Measurements from ENCODE around the gene ADIG.

ADIG gene

DNA sequence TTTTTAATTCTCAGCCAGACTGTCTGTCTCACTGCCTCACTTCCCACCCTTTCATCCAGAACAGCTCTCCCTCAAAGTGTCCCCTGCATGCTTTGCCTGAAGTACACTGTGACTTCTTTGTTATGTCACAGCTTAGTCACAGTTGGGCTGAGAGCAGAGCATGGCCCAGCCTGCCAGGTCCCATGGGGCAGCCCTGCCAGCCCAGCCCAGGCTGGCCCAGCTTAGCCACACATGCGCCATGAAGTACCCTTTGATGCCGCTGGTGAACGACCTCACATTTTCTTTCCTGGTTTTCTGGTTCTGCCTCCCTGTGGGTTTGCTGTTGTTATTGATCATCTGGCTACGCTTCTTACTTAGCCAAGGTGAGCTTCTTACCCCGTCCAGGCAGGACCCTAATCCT is at the start of gene ADIG:
Gene ADIG (plus strand): TSS at position 185 of the 400 bp plus-strand sequence. CDS start 54 bp downstream, at position 239.
- no peak for DNase-seq

DNA sequence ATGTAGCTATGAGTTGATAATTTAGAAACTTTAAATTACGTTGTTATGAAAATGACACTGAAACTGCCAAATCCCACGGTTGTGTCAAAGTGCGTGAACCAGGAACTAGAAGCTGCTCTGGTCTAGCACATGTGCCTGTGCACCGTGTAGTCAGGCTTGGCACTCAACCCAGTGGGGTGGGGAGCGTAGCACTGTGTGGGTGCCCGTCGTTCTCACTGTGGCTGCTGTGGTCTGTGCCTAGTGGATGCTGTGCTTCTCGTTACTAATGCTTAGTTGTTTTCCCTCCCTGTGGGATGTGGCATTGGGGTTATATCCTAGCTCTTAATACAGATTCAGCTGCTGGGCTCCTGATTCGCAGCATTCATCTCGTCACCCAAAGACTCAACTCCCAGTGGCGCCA is 46.2 kb upstream of the ADIG start:
- no peak for DNase-seq

DNA sequence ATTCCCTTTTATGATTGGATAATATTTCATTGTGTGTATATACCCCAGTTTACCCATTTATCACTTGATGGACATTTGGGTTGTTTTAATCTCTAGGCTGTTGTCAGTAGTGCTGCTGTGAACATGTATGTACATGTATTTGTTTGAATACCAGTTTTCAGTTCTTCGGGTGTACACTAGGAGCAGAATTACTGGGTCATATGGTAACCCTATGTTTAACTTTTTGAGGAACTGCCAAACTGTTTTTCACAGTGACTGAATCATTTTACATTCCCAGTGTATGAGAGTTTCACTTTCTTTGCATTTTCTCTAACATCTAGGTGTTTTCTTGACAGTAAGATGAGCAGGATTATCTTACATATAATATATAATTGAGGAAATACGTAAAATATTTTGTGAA is 44.7 kb upstream of the ADIG start:
- DNase-seq: no peak

DNA sequence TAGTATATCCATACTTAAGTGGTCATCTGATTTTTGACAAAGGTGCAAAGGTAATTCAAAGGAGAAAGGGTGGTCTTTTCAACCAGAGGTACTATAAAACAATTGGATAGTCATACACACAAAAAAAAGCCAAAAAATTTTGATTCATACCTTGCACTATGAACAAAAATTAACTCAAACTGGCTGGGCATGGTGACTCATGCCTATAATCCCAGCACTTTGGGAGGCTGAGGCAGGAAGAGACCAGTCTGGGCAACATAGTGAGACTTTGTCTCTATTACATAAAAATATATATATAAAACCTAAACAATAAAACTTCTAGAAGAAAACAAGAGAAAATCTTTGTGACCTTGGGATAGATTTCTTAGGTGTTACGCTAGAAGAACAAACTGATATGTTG is 43.8 kb upstream of the ADIG start:
- DNase-seq: no peak

DNA sequence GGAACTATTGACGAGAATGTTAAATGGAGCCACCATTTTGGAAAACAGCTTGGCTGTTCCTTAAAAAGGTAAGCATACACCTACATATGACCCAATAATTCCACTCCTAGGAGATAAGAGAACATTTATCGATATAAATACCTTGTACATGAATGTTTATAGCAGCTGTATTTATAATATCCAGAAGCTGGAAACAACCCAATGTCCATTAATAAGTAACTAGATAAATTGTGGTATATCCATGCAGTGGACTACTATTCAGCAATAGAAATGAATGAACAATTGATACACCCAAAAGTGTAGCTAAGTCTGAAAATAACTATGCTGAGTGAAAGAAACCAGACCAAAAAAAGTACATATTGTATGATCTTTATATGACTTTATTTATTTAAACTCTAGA is 42.2 kb upstream of the ADIG start:
- no peak for DNase-seq

DNA sequence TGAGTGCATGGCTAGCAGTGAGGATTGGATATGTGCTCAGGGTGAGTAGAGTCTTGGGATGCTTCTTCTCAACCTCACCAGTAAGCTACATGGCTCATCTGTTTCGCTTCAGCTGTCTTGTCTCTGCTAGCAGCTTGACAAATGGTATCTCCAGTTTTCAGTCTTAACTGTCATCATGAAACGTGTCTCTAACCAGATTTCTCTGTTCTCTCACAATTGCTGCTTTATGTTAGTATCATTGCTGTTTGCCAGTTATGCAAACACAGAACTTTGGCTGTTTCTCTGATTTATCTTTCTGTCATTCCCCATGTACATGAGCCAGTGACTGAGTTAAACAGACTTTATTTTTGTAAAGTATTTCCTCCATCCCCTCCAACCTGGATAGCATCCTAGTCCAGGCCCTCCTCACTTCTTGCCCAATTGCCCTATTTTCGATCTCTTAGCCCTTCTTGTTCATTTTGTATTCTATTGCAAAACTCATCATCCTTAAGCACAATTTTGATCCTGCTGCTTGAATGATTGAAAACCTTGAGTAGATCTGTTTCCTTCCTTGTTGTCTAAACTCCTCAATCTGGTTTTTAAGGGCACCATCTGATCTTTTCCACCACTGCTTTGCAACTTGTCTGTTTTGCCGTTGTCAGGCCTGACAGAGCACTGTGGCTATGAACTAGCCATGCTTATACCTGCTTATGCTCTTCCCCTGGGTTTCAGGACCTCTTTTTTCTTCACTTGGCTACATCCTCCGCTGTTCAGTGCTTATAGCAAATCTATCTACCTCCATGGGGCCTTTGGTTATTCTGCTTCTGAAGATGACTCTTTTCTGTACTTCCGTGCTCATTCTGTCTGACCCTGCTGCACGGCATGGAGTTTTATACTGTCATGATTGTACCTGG is 37.7 kb upstream of the ADIG start:
- no peak for DNase-seq

DNA sequence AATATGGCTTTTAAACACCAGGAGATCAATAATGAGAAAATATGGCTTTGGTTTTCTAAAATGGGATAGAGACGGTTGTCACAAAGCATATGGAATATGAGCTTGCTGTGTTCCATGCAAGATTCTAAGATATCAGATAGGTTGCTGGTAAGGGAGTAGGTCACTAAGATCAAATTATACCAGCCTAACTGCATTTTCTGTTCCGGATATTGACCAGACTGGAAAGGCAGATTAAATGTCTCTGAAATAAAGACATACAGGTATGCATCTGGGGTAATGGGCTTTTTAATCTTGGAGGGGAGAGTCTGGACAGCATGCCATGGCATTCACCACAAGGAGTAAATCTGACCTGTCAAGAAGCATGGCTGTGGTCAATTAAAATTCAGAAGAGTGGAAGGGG is 35.2 kb upstream of the ADIG start:
- DNase-seq: no peak

DNA sequence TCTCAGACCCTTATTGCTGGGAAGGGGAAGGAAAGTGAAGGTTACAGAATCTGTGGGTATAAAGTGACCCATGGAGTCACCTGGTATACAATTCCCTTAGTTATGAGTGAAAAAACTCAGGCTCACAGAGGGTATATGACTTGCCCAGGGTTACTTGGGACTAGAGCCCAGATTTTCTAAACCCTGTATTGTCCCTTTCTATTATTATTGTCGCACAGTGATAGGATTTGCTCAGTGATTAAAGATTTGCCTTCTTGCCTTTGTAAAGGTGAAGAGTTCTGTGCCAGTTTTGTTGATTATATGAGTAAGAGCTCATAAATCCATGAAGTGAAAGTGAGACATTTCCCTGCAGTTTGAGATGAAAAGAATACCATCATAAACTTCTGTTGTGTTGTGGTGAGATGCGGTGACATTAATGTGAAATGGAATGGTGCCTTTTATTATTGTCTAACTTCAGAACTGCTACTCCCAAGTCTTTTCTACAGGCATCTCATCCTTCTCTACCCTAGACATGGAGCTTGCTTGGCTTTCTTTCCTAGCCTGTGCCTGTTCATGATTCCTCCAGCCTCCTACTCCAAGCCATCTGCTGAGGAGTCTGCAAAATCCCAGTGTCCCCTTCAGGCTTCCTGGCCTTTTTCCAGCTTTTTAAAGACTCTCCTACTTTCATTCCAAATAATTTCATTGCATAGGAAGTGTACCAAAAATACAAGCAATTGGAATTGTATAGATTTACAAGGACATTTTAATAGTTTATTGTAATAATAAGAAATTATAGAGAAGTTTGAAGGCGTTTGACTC is 33.5 kb upstream of the ADIG start:
- DNase-seq: no peak

DNA sequence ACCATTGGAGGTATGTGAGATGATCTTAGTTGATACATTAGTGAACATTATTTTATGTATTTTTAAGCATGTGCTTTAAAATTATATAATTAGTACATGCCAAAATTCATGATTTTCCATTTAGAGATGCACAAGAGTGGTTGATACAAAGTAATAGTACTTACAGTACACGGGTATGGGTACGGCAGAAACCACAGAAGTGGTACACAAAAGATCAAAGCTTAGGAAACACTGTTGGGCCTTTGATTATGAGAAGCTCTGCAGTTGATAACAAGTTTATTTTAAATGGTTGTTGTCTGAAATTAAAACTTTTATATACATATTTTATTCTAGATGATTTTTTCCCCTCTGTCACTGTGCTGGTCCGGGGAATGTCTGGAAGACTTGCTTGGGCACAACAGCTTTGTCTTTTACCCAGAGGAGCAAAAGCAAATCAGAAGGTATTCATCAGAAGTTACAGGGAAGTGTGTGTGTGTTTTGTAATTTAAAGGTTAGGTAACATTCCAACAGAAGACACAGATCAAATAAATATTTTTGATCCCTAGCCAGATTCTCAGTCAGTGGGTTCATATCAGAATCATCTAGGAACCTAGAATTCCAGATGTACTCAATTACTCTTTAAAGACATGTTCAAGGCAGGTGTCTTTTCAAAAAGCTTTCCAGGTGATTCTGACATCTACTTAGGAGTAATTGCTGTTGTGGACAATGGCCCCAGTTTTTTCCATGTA is 32.5 kb upstream of the ADIG start:
- no peak for DNase-seq

DNA sequence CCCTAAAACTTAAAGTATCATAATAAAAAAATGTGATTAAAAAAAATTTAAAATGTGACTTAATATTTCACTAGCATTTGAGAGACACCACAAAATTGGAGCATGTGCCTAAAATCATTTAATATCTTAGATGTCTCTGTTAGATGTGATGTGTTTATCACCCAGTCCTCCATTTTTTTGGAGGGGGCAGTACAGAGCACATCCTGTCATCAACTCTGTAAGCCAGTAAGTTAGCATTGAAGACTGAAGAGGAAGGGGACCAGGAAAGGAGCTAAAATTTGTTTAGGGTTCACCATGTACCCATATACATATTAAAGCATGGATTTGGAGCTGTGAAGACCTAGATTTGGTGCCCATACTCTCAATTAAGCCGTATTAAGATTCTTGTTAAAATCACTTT is 30.7 kb upstream of the ADIG start:
- no peak for DNase-seq

DNA sequence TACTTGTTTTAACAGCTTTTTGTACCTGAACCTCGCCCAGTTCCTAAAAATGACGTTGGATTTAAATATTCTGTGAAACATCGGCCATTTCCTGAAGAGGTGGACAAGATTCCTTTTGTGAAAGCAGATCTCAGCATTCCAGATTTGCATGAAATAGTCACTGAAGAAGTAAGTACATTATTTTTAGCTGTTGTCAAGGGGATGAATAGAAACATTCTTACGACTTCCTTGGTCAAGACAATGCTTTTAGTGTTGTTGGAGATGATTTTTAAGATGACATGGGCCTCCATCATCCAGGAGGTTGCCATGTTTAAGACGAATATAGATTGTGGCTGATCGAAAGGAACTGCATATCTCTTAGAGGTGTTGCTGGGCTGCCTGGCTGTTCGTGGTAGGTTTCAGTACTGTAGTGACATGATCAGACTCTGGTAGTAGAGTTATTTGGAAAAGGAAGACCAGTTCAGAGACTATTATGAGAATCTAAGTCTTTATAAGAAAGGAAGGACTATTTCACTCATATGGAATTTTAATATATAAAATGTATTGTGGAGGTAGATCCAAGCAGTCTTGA is 29.9 kb upstream of the ADIG start:
- DNase-seq: no peak

DNA sequence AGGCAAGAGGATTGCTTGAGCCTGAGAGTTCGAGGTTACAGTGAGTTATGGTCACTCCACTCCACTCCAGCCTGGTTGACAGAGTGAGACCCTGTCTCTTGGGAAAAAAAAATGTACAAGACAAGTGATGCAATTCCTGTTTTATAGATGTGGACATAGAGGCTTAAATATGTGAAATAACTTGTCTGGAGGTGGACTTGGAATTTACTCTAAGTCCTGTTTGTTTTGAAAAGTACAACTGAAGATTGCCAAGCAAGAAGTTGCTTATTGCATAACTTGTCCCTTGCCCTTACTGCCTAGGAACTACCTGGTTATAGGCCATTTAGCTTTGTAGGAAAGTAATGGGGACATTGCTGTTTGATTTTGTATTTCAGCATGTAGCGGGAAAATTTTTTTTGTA is 26.0 kb upstream of the ADIG start:
- no peak for DNase-seq

DNA sequence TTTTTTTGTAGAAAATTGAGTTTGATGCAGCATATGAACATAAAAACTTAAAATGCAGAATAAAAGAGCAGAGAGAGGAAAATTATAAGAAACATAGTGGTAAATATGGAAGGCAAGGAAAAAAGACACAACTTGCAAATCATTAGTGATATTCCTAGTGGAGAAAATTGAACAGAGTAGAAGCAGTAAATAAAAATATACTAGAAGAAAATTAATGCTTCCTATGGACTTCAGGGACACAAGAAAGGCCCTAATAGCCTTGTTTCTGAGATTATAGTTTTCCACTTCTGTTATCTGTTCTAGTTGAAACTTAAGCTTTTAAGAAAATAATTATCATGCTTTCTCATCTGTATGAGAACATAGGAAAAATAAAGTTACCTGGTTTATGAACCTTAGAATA is 25.6 kb upstream of the ADIG start:
- no peak for DNase-seq

DNA sequence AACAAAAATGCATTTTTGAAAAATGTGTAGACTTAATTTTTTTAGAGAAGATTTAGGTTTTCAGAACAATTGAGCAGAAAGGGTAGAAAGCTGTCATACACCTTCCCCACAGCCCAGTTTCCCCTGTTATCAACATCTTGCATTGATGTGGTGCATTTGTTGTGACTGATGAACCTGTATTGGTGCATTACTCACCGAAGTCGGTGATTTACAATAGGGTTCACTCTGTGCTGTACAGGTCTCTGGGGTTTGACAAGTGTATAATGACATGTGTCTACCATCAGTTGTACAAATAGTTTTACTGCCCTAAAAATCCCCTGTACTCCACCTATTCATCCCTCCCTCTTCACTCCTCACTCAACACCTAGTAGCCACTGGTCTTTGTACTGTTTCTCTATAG is 23.8 kb upstream of the ADIG start:
- DNase-seq: no peak

DNA sequence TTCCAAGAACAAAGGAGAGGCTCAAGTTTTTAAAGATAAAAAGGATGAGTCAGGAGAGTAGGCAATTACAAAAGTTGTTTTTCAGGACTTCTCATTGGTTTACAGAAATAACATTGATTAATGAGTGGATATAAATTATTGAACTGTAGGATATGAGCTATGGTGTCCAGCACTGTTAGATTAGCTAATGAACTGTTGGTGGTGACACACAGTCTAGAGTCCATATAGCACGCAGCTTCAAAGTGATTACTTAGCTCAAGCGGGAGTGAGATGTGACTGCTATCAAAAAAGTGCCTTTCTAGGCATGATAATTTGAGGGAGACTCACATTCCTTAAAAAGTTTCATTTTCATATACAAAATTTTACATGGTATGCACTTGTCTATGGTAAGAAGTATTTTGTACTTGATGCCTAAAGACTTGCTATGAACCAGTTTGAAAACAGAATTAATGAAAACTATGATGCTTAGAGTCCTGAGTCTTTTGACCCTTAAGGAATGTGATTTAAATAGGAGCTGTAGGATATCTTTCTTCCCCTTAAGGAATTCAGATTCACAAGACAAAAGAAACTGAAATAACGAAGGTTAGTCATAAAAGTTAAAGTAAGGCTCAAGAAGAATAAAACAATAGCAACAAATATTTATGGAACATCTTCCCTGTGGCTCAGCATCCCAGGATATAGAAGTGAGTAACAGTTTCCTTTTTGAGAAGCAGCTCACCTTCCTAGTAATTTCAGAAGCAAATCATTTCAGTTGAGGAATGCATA is 22.2 kb upstream of the ADIG start:
- no peak for DNase-seq

DNA sequence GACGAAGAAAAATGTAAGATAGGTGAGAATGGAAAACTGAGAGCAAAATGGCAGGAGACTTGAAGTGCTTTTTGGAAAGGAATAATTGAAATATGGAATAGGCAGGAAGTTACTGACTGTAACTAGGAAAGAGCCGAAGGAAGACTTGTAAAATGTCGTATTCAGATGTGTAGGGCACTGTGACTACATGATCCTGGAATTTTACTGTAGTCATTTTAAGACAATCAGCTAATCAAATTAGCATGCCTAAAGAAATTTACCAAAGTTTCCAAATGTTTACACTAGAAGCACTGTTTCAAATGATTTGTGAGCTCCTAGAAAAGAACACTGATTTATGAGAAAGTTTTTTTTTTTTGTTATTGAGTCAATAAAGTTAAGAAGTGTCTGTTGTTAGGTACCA is 21.2 kb upstream of the ADIG start:
- no peak for DNase-seq

DNA sequence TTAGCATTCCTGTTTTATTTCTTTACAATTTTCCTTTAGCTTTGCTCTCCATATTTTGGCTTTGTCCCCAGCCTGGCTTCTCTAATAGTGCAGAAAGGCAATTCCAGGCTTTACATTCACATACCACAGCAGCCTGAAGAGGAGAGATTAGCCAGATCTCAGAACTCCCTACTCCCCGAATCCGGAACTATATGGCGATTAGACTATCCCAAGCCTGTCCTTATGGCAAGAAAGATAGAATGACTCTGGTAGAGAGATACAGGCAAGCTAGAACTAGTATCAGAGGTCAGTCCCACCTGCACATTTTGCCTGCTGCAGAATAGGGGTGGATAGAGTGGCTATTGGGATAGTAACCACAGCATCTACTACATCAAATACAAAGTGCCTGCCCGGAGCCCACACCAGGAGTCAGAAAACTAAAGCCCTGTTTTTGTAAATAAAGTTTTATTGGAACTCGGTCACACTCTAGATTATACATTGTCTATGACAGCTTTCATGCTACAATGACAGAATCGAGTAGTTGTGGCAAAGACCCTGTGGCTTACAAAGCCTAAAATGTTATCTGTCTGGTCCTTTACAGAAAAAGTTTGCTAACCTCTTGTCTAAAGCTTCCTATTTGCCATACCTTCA is 17.1 kb upstream of the ADIG start:
- no peak for DNase-seq

DNA sequence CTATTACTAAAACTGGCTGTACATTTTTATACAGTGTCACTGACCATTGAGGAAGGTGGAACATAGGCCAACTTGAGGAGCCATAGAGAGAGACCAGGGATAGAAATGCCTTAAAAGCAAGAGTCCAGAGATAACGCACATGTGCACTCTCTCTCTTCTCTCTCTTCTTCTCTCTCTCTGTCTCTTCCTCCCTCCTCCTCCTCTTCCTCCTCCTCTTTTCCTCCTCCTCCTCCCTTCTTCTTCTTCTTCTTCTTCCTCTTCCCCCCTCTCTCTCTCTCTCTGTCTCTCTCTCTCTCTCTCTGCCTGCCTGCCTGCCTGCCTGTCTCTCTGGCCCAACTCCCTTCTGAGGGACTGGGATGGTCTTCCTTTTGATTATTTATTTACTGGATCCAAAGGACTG is 16.3 kb upstream of the ADIG start:
- no peak for DNase-seq

DNA sequence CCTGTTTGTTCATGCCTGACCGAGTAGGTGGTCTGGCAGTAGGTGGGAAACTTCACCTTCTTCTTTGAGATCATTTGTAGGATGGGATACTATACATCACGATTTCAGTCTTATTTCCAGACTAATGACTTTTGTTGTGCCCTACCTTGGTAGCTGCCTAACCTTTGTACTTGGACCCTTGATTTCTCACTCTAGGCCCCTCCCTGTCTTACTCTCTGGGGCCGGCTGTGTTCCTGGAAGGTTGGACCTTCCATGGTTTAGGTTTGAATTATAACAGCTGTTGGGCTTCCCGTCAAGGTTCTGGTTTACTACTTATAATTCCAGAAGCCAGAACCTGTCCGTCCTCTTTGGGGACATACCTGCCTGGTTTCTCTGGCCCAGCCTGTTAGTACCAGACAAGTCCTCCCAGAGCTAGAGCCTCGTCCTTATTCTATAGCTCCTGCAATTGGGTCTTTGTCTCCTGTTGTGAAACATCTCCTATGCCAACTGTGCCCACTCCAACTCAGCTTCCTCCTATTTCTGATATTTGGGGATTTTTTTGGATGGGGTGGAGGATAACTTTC is 14.9 kb upstream of the ADIG start:
- no peak for DNase-seq

DNA sequence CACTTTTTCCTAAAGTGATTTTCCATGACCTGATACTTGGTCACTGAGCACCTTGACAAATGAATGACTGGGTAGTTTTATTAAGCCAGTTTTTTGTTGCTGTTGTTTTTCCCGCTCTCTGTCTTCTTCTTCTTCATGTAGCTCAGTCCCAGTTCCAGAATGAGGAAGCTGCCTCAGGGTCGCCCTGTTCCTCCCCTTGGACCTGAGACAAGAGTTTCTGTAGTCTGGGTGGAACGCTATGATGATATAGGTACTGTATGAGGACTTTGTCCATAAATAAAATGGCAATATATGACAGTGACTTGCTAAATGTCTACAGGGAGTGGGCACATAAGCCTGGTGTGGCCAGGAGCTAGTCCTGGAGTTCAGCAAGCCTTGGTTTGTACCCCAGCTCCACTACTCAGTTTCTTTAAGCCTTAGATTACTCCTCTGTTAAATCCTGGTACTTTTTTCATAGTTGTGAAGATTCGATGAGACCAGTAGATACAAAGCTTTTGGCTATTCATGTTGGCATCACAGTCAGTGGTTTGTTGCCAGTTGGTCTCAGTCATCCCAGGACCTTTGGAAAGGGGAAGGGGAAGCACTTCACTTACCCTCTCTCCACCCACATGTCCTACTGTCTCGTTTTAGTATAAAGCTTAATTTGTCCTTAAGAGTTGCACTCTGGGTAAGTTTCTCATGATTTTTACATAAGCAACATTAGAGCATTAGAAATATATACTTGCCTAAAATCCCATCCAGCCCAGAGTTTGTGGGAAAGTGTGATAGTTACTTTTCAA is 11.1 kb upstream of the ADIG start:
- DNase-seq: no peak

DNA sequence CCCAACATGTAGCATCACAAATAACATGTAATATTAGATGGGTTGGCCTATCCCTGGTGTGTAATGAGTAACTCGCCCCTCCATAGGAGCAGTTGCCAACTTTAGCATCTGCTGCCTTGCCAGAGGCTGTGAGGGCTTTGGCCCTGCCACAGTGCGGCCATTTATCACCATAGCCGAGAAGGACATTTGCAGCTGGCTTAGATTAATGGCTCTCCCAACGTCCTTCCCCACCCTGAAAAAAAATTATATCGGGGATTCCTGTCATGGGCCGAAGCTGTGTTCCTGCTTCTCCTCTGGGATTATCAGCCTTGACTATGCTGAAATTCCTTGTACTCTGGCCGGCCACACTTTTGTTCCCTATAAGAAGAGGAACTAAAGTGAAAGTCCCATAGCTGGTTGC is 7.6 kb upstream of the ADIG start:
- no peak for DNase-seq

All from SHP77 treated with DMSO at 0.1 percent for 48 hours (cell line).